Measurements from ENCODE around the gene GRM7. TPM values are rescaled to one million over a fixed set of nuclear protein-coding genes. Genes with fewer than 3 reads are reported as not detected.

GRM7 gene
- total and polyA plus RNA-seq, 9 of the 15 experiments (the other 6 are each of a cell fraction or from before 2014, with no cell fraction given), result not detected

DNA sequence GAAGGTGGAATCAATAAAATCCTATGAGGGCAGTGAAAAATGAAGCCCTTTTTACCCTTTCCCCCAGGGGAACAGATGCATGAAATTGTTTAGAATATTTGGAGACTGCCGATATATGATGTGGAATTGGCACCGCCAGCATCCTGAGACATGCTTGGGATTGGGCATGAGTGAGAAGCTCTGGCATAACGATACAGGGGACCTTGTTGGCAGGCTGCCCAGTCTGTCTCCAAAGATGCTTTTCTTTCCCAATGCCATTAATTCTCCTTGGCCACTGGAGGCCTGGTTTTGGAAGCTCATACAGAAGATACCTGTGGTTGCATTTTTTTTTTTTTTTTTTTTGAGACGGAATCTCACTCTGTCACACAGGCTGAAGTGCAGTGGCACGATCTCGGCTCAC, 840.1 kb downstream of the GRM7 start (continued):
- TF ChIP-seq ETS2 (tag; IDR thresholded peaks at IDR 0.05; ENCODE audit: borderline replicate concordance, poor library complexity, severe bottlenecking) (no peak), SMARCA4 (IDR thresholded peaks at IDR 0.05) (no peak), TOE1 (IDR thresholded peaks at IDR 0.05; ENCODE audit: borderline replicate concordance) (no peak), TOE1 (CRISPR knock-in tag; IDR thresholded peaks at IDR 0.05; ENCODE audit: borderline replicate concordance, low read depth) (no peak), ZNF347 (CRISPR knock-in tag; IDR thresholded peaks at IDR 0.05; ENCODE audit: low read depth) (no peak)

DNA sequence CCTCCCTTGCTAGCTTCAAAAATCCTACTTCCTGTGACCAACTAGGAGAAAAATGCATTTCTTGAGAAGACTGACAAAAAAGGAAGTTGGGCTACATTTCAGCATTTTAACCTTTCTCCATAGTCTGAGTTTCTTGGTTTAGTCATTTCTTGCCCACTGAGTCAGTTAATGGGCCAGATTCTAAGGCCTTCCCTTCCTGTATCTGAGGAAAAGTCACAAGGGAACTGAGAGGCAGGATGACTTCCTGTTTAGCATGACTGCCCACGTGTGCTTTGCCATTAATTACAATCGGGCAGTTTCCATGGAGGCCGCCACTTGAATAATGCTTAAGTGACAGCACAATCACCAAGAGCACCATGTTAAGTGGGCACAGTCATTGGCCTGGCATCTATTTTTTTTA, 846.3 kb downstream of the GRM7 start:
- POLR2A ChIA-PET, result no interaction called here
- CTCF ChIA-PET (ENCODE audit: low intra/inter-chr PET ratio), result no interaction called here
- no peak overlapping the region for H3K27ac ChIP-seq (ENCODE audit: extremely low read depth, low read depth, low read length)
- no peaks in the 10 kb centered on the region for H3K4me1 ChIP-seq (replicated peaks in 1 of 2; ENCODE audit: control insufficient read depth in 2 of 2, insufficient read depth in 2 of 2, low read length in 2 of 2)
- H2AFZ ChIP-seq (ENCODE audit: low read depth, low read length), result no peak overlapping the region
- DNase-seq (ENCODE audit: extremely low read depth in 1 of 4, low spot score in 3 of 4), result no peak
- H3K79me2 ChIP-seq (ENCODE audit: control insufficient read depth, insufficient read depth, low read length), result no peaks in the 10 kb centered on the region
- H3K9ac ChIP-seq (ENCODE audit: insufficient read depth in 1 of 2, low read depth in 2 of 2, low read length in 2 of 2), result no peak overlapping the region
- in situ Hi-C loops (cut with MboI) (no loop called here), intact Hi-C loops (cut with micrococcal nuclease) (no loop called here)
- FAIRE-seq, result no peak
- H3K9me1 ChIP-seq (ENCODE audit: control insufficient read depth, insufficient read depth, low read length), result no peaks in the 10 kb centered on the region
- no peak for ATAC-seq
- H3K4me3 ChIP-seq, result no peak overlapping the region
- H4K20me1 ChIP-seq (replicated peaks; ENCODE audit: control insufficient read depth, insufficient read depth, low read length), result no peaks in the 10 kb centered on the region
- H3K27me3 ChIP-seq (ENCODE audit: control insufficient read depth in 2 of 2, insufficient read depth in 2 of 2, low read length in 2 of 2), result no peaks in the 10 kb centered on the region
- WGBS (ENCODE audit: insufficient coverage, low coverage, missing lambda C conversion rate), result 2% methylated on average over 3 of the region's 3 CpGs
- H3K36me3 ChIP-seq (ENCODE audit: control insufficient read depth, insufficient read depth, low read length), result no peaks in the 10 kb centered on the region
- TF ChIP-seq RFX1 (IDR thresholded peaks at IDR 0.05) (no peak), STAG1 (CRISPR knock-in tag; IDR thresholded peaks at IDR 0.05; ENCODE audit: borderline replicate concordance) (no peak), ZBTB1 (CRISPR knock-in tag; IDR thresholded peaks at IDR 0.05; ENCODE audit: borderline replicate concordance, low read depth) (no peak), NCOR1 (IDR thresholded peaks at IDR 0.05) (no peak), ZNF217 (CRISPR knock-in tag; IDR thresholded peaks at IDR 0.05) (no peak), ZKSCAN3 (CRISPR knock-in tag; IDR thresholded peaks at IDR 0.05) (no peak), SMARCE1 (IDR thresholded peaks at IDR 0.05) (no peak), KAT7 (CRISPR knock-in tag; IDR thresholded peaks at IDR 0.05; ENCODE audit: borderline replicate concordance) (no peak), HNRNPLL (IDR thresholded peaks at IDR 0.05; ENCODE audit: low read depth, low read length, poor library complexity, severe bottlenecking) (no peak), SRSF7 (optimal IDR thresholded peaks at IDR 0.05; ENCODE audit: low read depth, low read length) (no peak), ZNF431 (CRISPR knock-in tag; IDR thresholded peaks at IDR 0.05) (no peak), SIN3B (IDR thresholded peaks at IDR 0.05; ENCODE audit: low read depth) (no peak), NEUROD1 (IDR thresholded peaks at IDR 0.05; ENCODE audit: borderline replicate concordance, low read depth, low read length, partially characterized antibody) (no peak), TCF7L2 (IDR thresholded peaks at IDR 0.05; ENCODE audit: low read depth, low read length) (no peak)
- TF ChIP-seq, protein P1, sequence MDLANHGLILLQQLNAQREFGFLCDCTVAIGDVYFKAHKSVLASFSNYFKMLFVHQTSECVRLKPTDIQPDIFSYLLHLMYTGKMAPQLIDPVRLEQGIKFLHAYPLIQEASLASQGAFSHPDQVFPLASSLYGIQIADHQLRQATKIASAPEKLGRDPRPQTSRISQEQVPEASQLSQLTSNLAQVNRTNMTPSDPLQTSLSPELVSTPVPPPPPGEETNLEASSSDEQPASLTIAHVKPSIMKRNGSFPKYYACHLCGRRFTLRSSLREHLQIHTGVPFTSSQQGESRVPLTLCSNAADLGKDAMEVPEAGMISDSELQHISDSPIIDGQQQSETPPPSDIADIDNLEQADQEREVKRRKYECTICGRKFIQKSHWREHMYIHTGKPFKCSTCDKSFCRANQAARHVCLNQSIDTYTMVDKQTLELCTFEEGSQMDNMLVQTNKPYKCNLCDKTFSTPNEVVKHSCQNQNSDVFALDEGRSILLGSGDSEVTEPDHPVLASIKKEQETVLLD (IDR thresholded peaks at IDR 0.05), result no peak
- no peak overlapping the region for H3K4me2 ChIP-seq (ENCODE audit: insufficient read depth, low read length)
- H3K9me3 ChIP-seq (replicated peaks; ENCODE audit: control insufficient read depth, insufficient read depth, low read depth, low read length), result no peaks in the 10 kb centered on the region
- BruUV-seq (replicated peaks), result no TSS peak

Data from K562 (cell line).